CD4-positive, alpha-beta T cell treated with Interleukin-10 for 1 hour (primary cell): Measurements from ENCODE around the gene ATP6V0B.

ENCODE experiments used
- DNase-seq: peaks from one replicate; pipeline ENCODE4 v3.0.0-alpha.2; 2020

Gene ATP6V0B

DNA sequence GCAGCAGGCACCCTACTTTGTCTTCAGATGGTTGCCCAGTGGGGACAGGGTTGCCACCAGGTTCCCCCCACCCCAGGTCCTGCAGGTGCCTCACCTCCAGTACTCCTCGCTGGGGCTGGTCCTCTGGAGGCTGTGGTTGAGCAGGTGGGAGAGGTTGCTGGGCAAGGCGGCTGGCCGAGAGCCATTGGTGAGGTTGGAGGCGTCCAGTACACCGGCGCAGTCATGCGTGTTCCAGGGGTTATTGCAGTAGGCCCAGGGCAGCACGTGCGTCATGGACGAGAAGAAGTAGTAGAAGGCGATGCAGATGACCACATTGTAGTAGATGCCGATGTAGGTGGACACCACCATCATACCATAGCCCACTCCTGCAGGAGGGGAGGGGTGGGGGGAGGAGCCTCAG, 33.5 kb downstream of the ATP6V0B start:
- no peak for DNase-seq

DNA sequence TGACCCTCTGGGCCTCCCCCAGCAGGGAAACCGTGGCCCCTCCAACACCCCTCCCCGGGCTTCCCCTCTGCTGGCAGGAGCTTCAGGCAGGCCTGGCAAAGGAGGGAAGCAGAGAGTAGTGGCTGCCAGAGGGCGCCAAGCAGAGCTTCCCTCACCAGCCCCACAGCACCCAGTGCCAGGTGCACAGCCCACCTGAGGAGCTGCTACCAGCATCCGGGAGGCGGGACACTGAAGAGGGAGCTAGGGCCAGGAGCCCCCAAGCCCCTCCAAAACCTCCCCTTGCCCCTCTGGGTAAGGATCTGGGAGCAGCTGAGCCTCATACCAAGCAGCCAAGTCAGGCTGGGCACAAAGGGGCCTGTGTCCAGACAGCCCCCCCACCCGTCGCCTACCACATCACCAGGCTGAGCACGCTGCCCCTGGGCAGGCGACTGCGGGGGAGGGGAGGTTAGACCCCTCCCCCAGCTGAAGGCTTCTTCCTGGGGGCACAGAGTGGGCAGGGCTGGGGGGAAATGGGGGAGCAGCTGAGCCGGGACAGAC, 36.2 kb downstream of the ATP6V0B start:
- no peak for DNase-seq

GRCh38 chr1:44012404-44012803, 37.6 kb downstream of the ATP6V0B start:
- no peak for DNase-seq

- DNase-seq: no peak
Measured at GRCh38 chr1:44012941-44013609, 38.3 kb downstream of the ATP6V0B start.

GRCh38 chr1:44013949-44014348, 39.2 kb downstream of the ATP6V0B start:
- DNase-seq: no peak

DNA sequence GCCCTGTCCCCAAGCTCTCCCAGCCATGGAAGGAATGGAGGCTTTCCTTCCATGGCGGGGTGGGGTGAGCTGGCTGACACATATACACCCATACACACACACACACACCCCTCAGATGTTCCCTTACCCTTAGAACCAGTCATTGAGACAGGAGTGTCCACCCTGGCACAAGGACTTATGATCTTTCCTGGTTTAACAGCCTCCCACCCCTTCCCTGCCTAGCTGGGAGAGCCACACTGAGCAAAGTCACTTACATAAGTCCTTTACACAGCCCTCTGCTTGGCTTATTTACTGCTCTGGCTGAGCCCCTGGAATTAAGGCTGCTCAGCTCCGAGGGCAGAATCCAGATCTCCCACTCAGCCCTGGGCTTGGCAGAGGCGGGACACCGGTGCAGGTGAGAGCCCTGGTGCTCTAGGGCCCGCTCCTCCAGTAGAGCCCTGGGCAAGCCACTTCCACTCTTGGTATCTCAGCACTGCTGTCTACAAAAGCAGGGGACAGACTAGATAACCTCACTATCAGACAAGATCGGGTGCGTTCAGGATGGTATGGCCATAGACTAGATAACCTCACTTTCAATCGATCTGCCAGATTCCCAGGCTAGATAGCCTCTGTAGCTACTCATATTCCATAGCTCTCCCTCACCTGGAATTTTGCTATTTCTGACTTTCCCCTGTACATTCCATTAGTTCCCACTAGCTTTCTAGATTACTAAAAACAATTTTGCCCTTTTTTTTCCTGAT, 39.8 kb downstream of the ATP6V0B start:
- no peak for DNase-seq

DNA sequence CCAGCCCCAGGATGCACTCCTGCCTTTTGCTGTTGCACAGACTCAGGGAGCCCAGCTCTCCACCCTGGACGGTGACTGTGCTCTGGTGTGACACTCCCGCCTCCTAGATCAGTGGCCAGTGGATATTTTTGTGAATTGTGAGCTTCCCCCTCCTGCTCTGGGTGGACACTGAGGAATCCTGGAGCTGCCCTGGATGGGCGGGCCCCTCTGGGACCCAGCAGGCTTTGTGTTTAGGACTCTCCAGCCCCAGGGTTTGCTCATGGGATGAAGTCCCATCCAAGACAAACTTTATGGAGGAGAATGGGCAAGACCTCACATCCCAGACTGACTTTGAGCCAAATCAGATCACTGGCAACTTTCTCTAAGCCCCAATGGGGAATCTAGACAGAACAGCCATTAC, 40.4 kb downstream of the ATP6V0B start:
- DNase-seq: no peak

DNA sequence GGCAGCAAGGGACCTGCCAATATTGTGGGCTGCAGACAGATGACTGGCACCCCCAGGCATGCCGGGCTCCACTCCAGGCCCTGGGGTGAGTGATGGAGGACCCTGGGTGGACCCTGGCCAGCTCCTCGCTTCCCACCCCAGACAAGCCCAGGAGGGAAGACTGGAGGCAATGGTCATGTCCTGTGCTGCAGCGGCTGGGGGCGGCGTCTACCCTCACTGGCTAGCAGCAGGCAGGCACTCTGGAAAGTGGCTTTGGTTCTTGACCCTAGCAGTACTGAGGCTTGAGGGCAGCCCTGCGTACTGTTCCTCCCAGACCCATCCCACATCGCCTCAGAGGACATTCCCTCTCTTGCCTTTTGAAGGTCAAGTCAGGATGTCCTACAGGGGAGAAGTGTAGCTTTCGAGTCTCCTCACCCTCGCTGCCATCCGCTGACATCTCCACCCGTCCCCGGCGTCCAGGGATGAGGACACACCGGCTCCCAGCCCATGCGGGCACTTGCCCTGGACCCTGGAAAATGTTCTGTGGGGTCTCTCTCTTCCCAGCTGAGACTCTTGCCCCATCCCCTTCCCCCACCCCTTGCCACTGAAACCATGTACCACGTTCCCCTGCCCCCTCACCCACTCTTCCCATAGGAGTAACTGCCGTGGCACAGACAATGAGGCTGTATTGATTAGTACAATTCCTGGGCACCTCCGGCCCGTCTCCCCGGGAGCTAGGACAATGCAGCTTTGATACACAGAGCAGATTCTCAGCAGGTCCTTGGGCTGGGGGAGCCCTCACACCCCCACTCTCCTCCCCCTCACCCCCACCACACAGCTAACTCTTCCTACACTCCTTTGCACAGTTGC, 41.5 kb downstream of the ATP6V0B start:
- DNase-seq: no peak

DNA sequence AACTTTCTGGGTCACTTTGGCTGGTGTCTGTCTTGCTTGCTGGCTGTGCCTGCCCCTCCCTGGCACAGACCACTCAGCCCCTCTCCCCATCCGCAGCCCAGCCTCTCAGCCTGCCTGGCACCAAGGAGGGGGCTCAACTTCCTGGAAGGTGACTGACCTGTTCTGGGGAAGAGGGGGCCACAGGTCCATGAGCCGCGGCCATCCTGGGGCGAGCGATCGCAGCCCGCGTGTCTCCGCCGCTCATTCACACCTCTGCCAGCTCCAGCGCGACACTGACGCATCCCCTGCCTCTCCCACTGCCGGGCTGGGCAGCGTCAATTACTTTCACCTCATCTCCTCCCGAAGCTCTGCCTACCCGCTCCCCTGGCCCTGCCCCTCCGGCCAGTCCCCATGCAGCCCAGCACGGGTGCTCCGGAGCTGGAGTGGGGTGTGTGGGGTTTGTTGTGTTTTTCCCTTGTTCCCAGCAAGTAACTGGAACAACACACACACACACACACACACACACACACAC, 42.2 kb downstream of the ATP6V0B start:
- DNase-seq: no peak

DNA sequence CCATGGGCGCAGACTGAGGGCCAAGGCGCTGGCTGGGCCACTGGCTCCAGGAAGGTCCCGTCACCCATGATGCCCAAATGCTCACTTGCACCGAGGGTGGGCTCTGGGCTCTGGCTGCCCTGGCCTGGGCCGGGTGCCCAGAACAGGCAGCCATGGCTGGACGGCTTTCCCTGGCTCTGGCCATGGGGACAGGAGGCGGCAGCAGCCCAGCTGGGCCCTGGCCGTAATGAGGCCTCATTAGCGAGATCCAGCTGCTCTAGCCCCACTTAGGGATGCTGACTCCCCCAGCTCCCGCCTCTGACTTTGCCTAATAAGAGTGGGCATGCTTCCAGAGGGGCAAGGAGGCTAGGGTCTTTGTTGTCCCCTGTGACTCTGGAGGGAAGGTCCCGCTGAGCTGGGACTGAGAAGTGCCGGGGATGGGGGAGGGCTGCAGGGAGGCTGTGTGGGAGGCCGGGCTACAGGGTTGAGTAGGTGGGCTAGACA, 44.7 kb downstream of the ATP6V0B start:
- DNase-seq: no peak

- DNase-seq: no peak
Measured at GRCh38 chr1:44020464-44020863, 45.7 kb downstream of the ATP6V0B start.

GRCh38 chr1:44021156-44021555, 46.4 kb downstream of the ATP6V0B start:
- no peak for DNase-seq

DNA sequence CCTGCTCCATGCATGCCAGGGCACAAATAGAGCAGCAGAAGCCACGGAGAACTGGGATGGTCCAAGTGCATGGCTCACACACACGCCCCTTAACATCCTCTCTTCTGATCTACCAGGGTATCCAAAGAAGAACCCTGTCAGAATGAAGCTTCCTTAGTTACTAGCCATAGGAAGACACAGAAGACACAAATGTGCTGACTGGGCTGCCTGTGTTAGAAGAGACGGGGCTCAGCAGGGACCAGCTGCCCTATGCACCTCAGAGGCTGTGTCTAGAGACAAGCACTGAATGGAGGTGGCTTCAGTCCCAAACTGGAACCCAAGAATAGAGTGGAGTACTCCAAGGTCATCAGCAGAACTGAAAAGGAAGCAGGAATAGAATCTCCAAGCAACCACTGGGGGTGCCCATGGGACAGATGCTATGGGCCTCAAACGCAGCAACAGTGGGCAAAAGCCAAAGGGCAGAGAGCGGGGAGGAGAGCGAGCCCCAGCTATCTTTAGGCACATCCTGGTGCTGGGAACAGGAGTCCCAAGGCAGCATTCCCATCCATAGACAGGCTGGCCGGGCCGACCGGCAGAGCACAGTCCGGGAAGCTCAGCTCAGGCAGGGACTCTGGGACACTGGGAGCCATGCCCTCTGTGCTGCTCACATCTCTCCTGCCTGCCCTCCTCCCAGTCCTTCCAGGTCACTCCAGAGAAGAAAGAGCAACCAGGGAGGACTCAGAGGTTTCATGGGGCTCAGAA, 47.0 kb downstream of the ATP6V0B start:
- DNase-seq: no peak

DNA sequence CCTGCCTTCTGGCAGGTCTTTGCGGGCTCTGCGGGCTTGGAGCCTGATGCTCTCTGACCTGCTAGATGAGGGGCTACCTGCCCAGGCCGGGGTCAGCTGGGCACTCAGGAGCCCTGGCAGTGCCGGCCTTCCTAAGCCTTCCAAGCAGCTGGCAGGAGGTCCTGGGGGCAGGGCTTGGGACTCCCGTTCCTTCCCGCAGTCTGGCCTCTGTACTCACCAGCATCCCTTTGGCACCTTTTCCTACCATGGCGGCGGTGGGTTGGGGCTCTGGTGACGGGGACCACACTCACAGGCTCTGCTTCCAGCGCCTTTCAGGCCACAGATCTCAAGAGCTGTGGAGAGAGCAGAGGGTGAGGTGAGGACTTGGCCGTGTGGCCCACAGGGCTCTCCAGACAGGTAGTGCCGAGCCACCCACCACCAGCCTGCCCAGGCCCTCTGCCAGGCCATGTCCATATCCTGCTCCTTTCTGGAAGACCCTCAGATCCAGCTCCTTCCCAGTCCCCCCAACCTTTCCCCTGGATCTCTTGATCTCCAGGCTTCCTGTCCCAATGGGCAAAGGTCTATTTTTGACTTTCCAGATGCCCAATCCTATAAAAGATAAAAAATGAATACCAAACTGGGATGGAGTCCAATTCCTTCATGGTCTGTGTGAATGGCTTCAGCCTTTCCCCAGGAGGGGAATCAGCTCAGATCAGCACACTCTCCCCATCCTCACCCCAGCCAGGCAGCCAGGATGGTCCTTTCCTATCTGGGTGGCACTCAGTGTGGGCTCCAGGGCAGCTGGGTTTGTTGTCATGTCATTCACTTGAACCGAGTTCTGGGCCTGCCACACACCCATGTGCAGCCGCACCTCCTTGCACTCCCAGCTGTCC, 49.5 kb downstream of the ATP6V0B start:
- no peak for DNase-seq

DNA sequence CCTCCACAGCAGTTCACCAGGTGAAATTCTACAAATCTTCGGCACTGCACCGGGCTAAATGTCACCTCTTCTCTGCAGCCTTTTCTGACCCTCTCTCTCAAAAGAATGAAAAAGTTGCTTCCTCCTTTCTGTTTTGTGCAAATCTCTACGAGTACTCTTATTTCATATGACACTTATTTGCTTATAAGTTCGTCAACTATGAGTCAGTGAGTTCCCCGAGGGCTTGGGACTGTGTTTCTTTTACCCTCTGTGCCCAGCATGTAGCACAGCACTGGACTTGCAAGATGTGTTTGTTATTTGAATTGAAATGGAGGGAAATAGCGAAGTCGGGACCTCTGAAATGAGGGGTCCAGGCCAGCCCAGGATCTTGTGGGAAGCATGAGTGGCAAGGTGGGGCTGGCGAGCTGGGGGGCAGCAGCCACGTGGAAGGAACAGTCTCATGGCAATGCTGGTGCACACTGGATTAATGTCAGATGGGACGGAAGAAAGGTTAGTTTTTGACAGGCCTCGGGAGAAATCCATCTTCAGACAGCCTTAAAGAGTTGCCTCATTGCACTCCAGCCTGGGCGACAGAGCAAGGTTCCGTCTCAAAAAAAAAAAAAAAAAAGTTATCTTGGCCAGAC, 50.3 kb downstream of the ATP6V0B start:
- no peak for DNase-seq

GRCh38 chr1:44025816-44026215, 51.1 kb downstream of the ATP6V0B start:
- no peak for DNase-seq

DNA sequence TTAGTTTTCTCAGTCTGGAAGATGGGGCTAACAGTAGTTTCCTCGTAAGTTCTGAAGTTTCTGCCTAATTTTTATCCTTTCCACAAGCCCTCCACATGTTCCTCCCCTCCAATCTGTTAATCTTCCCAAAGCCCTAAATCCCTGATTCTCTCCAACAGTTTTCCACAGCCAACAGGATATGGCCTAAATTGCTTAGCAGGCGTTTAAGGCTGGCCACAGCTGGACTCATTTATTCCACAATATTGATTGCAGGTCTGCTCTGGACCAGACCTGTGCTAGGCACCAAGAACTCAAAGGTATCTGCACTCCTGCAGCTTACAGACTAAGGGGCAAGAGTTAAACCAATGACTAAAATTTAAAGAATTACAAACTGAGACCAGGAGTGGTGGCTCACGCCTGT, 52.6 kb downstream of the ATP6V0B start:
- DNase-seq: no peak
